Endothelial cell of umbilical vein (primary cell): ENCODE results near the gene PAN3.

Source experiments
- EZH2 ChIP-seq: IDR thresholded peaks from 2 replicates; pipeline ENCODE4 v1.6.1; 2012; ENCODE audit warnings: borderline replicate concordance, low read depth, mild to moderate bottlenecking, moderate library complexity, low read length, inconsistent platforms; ENCODE audit not compliant: severe bottlenecking
- FOS ChIP-seq: IDR thresholded peaks from 2 replicates; pipeline ENCODE4 v1.6.1; 2011; ENCODE audit warnings: mild to moderate bottlenecking, low read length, moderate library complexity, borderline replicate concordance; ENCODE audit not compliant: insufficient read depth
- MAX ChIP-seq: IDR thresholded peaks from 2 replicates; pipeline ENCODE4 v1.6.1; 2011; ENCODE audit not compliant: insufficient read depth, insufficient read length
- POLR2A ChIP-seq: IDR thresholded peaks from 2 replicates; pipeline ENCODE4 v1.6.1; 2012; ENCODE audit warnings: low read depth, mild to moderate bottlenecking, control low read depth, low read length
- POLR2AphosphoS5 ChIP-seq: IDR thresholded peaks from 2 replicates; pipeline ENCODE4 v1.6.1; 2012; ENCODE audit warnings: low read depth, mild to moderate bottlenecking, control low read depth, low read length, moderate library complexity; ENCODE audit not compliant: insufficient read depth
- TF ChIP-seq, protein P1 (sequence below), 2 donors: IDR thresholded peaks; 1 replicate in 1 of 2; 2 replicates in 1 of 2; pipeline ENCODE4 v1.5.1; 2011; ENCODE audit warnings: low read length in 2 of 2, mild to moderate bottlenecking in 2 of 2, moderate library complexity in 2 of 2, control low read depth in 1 of 2, inconsistent platforms in 1 of 2, low read depth in 1 of 2; ENCODE audit not compliant: insufficient read depth in 1 of 2; ENCODE audit errors: extremely low read depth in 1 of 2

- TF ChIP-seq POLR2AphosphoS5 (no peak), MAX (no peak), EZH2 (no peak), POLR2A (no peak), FOS (no peak)
- TF ChIP-seq, protein P1, sequence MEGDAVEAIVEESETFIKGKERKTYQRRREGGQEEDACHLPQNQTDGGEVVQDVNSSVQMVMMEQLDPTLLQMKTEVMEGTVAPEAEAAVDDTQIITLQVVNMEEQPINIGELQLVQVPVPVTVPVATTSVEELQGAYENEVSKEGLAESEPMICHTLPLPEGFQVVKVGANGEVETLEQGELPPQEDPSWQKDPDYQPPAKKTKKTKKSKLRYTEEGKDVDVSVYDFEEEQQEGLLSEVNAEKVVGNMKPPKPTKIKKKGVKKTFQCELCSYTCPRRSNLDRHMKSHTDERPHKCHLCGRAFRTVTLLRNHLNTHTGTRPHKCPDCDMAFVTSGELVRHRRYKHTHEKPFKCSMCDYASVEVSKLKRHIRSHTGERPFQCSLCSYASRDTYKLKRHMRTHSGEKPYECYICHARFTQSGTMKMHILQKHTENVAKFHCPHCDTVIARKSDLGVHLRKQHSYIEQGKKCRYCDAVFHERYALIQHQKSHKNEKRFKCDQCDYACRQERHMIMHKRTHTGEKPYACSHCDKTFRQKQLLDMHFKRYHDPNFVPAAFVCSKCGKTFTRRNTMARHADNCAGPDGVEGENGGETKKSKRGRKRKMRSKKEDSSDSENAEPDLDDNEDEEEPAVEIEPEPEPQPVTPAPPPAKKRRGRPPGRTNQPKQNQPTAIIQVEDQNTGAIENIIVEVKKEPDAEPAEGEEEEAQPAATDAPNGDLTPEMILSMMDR (IDR thresholded peaks at IDR 0.05; ENCODE audit: extremely low read depth in 1 of 2, insufficient read depth in 1 of 2, low read depth in 1 of 2, low read length in 2 of 2), result no peak
Measured at GRCh38 chr13:28106976-28107375, 31.4 kb upstream of the PAN3 start.
